ACC112 (cell line): ENCODE measurements around the gene GIMD1.
"Not testable (repeated sequence)": the region's sequence is repeated elsewhere in the genome, so short reads cannot be mapped to it uniquely, and the experiment has no call there.

Experiments
- H2AFZ ChIP-seq: fragments of 200-600 bp; sonication (generic); one replicate; pipeline ENCODE4 v1.6.0; 2017; ENCODE audit warnings: antibody characterized with exemption, low read length; ENCODE audit not compliant: unreplicated experiment
- H3K27ac ChIP-seq: fragments of 200-600 bp; sonication (generic); 2 replicates; pipeline ENCODE4 v1.5.1; 2014; ENCODE audit warnings: low read depth, mild to moderate bottlenecking, antibody characterized with exemption, low read length, moderate library complexity
- H3K27me3 ChIP-seq: fragments of 200-600 bp; sonication (generic); 2 replicates; pipeline ENCODE4 v1.6.1; 2014; ENCODE audit warnings: mild to moderate bottlenecking, antibody characterized with exemption, low read length, moderate library complexity, mixed read lengths; ENCODE audit not compliant: insufficient read depth
- H3K36me3 ChIP-seq: fragments of 200-600 bp; sonication (generic); 2 replicates; pipeline ENCODE4 v1.6.1; 2016; ENCODE audit warnings: mild to moderate bottlenecking, antibody characterized with exemption, low read length, moderate library complexity, mixed read lengths; ENCODE audit not compliant: insufficient read depth
- H3K4me1 ChIP-seq: fragments of 200-600 bp; sonication (generic); one replicate; pipeline ENCODE4 v1.6.1; 2016; ENCODE audit warnings: low read length, mixed read lengths; ENCODE audit not compliant: insufficient read depth, unreplicated experiment, control insufficient read depth
- H3K4me3 ChIP-seq: fragments of 200-600 bp; sonication (generic); 2 replicates; pipeline ENCODE4 v1.5.1; 2014; ENCODE audit warnings: mild to moderate bottlenecking, low read depth, low read length
- H3K79me2 ChIP-seq: fragments of 200-600 bp; sonication (generic); one replicate; pipeline ENCODE4 v1.6.0; 2016; ENCODE audit warnings: low read length; ENCODE audit not compliant: control insufficient read depth, unreplicated experiment, insufficient read depth

The GIMD1 gene

GRCh38 chr4:106368678-106369077, at the start of gene GIMD1:
Gene GIMD1, minus strand, starts transcription at chr4:106368778. Its CDS starts 1,343 bp downstream, at chr4:106367435.
- H3K4me3 ChIP-seq = peak within 1 kb of the TSS; percentile 63
- H2AFZ ChIP-seq = peak within 1 kb of the TSS; percentile 97
- H3K27ac ChIP-seq = no peak within 1 kb of the TSS

GRCh38 chr4:106414366-106414765, 45.8 kb upstream of the GIMD1 start:
- peak overlapping the region; percentile 26; the same call in 1 of the 2 replicates for H3K4me3 ChIP-seq
- no peak overlapping the region for H2AFZ ChIP-seq

More at GRCh38 chr4:106368678-106369077, at the start of gene GIMD1:
- Histone ChIP-seq H3K4me1 (peaks cover 27% of the 10 kb centered on the region), H3K36me3 (no peaks in the 10 kb centered on the region), H3K79me2 (no peaks in the 10 kb centered on the region), H3K27me3 (no peaks in the 10 kb centered on the region)

GRCh38 chr4:106409901-106410889, 41.6 kb upstream of the GIMD1 start:
- Histone ChIP-seq H3K27ac (no peak overlapping the region), H3K79me2 (no peaks in the 10 kb centered on the region), H2AFZ (no peak overlapping the region), H3K4me1 (peaks cover 14% of the 10 kb centered on the region), H3K4me3 (no peak overlapping the region), H3K36me3 (no peaks in the 10 kb centered on the region), H3K27me3 (no peaks in the 10 kb centered on the region)

More at GRCh38 chr4:106414366-106414765, 45.8 kb upstream of the GIMD1 start:
- Histone ChIP-seq H3K27ac (no peak overlapping the region), H3K27me3 (no peaks in the 10 kb centered on the region), H3K4me1 (peaks cover 14% of the 10 kb centered on the region), H3K36me3 (no peaks in the 10 kb centered on the region), H3K79me2 (no peaks in the 10 kb centered on the region)

GRCh38 chr4:106408004-106408403, 39.4 kb upstream of the GIMD1 start:
- not testable (repeated sequence) for H3K79me2 ChIP-seq, H3K27ac ChIP-seq, H3K27me3 ChIP-seq, H3K4me3 ChIP-seq, H2AFZ ChIP-seq, H3K4me1 ChIP-seq, H3K36me3 ChIP-seq

- no peaks in the 10 kb centered on the region; the same call in 1 of the 2 replicates for H3K36me3 ChIP-seq
- no peak overlapping the region for H2AFZ ChIP-seq
- H3K4me1 ChIP-seq = no peaks in the 10 kb centered on the region
- H3K79me2 ChIP-seq = no peaks in the 10 kb centered on the region
- no peaks in the 10 kb centered on the region for H3K27me3 ChIP-seq
- no peak overlapping the region for H3K4me3 ChIP-seq
- H3K27ac ChIP-seq = no peak overlapping the region
These were observed 32.6 kb upstream of the GIMD1 start for GRCh38 chr4:106401157-106401556.

GRCh38 chr4:106398898-106399297, 30.3 kb upstream of the GIMD1 start:
- not testable (repeated sequence) for H3K36me3 ChIP-seq, H2AFZ ChIP-seq, H3K4me3 ChIP-seq, H3K79me2 ChIP-seq, H3K27ac ChIP-seq, H3K4me1 ChIP-seq, H3K27me3 ChIP-seq

GRCh38 chr4:106395582-106395981, 27.0 kb upstream of the GIMD1 start:
- H3K79me2 ChIP-seq = no peaks in the 10 kb centered on the region
- no peak overlapping the region for H3K27ac ChIP-seq
- no peaks in the 10 kb centered on the region; the same call in 1 of the 2 replicates for H3K36me3 ChIP-seq
- no peak overlapping the region for H2AFZ ChIP-seq
- H3K4me1 ChIP-seq = no peaks in the 10 kb centered on the region
- no peaks in the 10 kb centered on the region for H3K27me3 ChIP-seq
- no peak overlapping the region for H3K4me3 ChIP-seq

GRCh38 chr4:106385853-106386393, 17.3 kb upstream of the GIMD1 start:
- Histone ChIP-seq H3K4me1 (no peaks in the 10 kb centered on the region), H2AFZ (no peak overlapping the region), H3K79me2 (no peaks in the 10 kb centered on the region), H3K27ac (no peak overlapping the region), H3K27me3 (no peaks in the 10 kb centered on the region), H3K36me3 (no peaks in the 10 kb centered on the region), H3K4me3 (no peak overlapping the region)

GRCh38 chr4:106384878-106385277, 16.3 kb upstream of the GIMD1 start:
- Histone ChIP-seq H2AFZ (no peak overlapping the region), H3K4me3 (no peak overlapping the region), H3K36me3 (no peaks in the 10 kb centered on the region), H3K27me3 (no peaks in the 10 kb centered on the region), H3K79me2 (no peaks in the 10 kb centered on the region), H3K27ac (no peak overlapping the region), H3K4me1 (no peaks in the 10 kb centered on the region)

GRCh38 chr4:106380179-106380578, 11.6 kb upstream of the GIMD1 start:
- Histone ChIP-seq H2AFZ (no peak overlapping the region), H3K27me3 (no peaks in the 10 kb centered on the region), H3K4me3 (no peak overlapping the region), H3K4me1 (no peaks in the 10 kb centered on the region), H3K27ac (no peak overlapping the region), H3K36me3 (no peaks in the 10 kb centered on the region), H3K79me2 (no peaks in the 10 kb centered on the region)

GRCh38 chr4:106373026-106373425, 4.4 kb upstream of the GIMD1 start:
- Histone ChIP-seq H3K4me1 (peaks cover 8% of the 10 kb centered on the region), H3K36me3 (no peaks in the 10 kb centered on the region), H3K27me3 (no peaks in the 10 kb centered on the region), H3K27ac (no peak overlapping the region), H3K4me3 (no peak overlapping the region), H3K79me2 (no peaks in the 10 kb centered on the region), H2AFZ (no peak overlapping the region)
